NB4 (cell line): ENCODE results near the gene ATXN2.

ENCODE experiments used
- POLR2A ChIP-seq: IDR thresholded peaks from 2 replicates; pipeline ENCODE4 v1.6.1; 2011; ENCODE audit warnings: mild to moderate bottlenecking; ENCODE audit not compliant: insufficient read length; ENCODE audit errors: extremely low read depth
- TF ChIP-seq, protein P1 (sequence below): IDR thresholded peaks from one replicate; pipeline ENCODE4 v1.5.1; 2012; ENCODE audit warnings: low read depth, low read length
- TF ChIP-seq, protein P2 (sequence below): IDR thresholded peaks from 2 replicates; pipeline ENCODE4 v1.6.1; 2011; ENCODE audit warnings: low read depth, low read length

DNA sequence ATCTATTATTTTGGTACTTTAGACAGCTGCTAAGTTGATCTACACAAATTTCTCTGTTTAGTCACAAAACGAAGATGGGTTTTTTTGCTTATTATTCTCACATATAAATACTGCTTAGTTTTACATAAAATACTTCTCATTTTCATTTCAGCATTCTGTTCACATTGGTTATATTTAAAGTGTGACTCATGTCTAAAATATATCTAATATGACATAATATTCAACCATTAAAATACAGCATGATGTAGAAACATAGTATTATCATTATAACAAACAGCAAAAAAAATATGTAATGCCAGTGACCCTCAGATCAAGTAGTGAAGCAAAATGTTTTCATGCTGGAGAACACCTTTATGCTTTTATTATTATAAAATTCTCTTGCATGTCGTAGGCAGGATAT, 129.7 kb downstream of the ATXN2 start:
- TF ChIP-seq, protein P1, sequence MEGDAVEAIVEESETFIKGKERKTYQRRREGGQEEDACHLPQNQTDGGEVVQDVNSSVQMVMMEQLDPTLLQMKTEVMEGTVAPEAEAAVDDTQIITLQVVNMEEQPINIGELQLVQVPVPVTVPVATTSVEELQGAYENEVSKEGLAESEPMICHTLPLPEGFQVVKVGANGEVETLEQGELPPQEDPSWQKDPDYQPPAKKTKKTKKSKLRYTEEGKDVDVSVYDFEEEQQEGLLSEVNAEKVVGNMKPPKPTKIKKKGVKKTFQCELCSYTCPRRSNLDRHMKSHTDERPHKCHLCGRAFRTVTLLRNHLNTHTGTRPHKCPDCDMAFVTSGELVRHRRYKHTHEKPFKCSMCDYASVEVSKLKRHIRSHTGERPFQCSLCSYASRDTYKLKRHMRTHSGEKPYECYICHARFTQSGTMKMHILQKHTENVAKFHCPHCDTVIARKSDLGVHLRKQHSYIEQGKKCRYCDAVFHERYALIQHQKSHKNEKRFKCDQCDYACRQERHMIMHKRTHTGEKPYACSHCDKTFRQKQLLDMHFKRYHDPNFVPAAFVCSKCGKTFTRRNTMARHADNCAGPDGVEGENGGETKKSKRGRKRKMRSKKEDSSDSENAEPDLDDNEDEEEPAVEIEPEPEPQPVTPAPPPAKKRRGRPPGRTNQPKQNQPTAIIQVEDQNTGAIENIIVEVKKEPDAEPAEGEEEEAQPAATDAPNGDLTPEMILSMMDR: no peak
- TF ChIP-seq POLR2A: no peak
- TF ChIP-seq, protein P2, sequence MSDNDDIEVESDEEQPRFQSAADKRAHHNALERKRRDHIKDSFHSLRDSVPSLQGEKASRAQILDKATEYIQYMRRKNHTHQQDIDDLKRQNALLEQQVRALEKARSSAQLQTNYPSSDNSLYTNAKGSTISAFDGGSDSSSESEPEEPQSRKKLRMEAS: no peak
